GM12878 (cell line): ENCODE results near the gene IRF2. TPM values are rescaled to one million over a fixed set of nuclear protein-coding genes. Genes with fewer than 3 reads are reported as not detected.

Source experiments
- ATAC-seq: fragments of 200-7000 bp; cut with Tn5 transposase; 3 replicates; pipeline ENCODE4 v1.9.1; 2020; ENCODE audit warnings: mild to moderate bottlenecking, moderate library complexity
- BruUV-seq: library from RNA; stranded (reverse); fragments of 400-500 nt; replicated peaks from 2 replicates; lab custom pipeline; 2021; lab: Mats Ljungman, UMichigan
- CTCF ChIA-PET: fragments of 300-600 bp; sonication (Branson Sonifier 250); formaldehyde crosslinking; extraction: SDS; loops from one replicate; lab custom pipeline; 2021; ENCODE audit warnings: inconsistent platforms; lab: Yijun Ruan, JAX
- POLR2A ChIA-PET: fragments of 350-600 bp; formaldehyde crosslinking; extraction: SDS; loops from one replicate; lab custom pipeline; 2021; ENCODE audit warnings: inconsistent platforms; lab: Charles Lee
- RAD21 ChIA-PET: fragments of 300-600 bp; sonication (Branson Sonifier 250); formaldehyde crosslinking; loops from one replicate; lab custom pipeline; 2023; ENCODE audit warnings: antibody characterized with exemption; ENCODE audit not compliant: unreplicated experiment; lab: Charles Lee
- SMC1A ChIA-PET: fragments of 300-600 bp; sonication (Branson Sonifier 250); formaldehyde crosslinking; loops from one replicate; lab custom pipeline; 2023; ENCODE audit not compliant: unreplicated experiment, uncharacterized antibody; lab: Charles Lee
- DNase-seq: peaks from one replicate; pipeline ENCODE4 v3.0.0-alpha.2; 2011; ENCODE audit warnings: low read depth, low spot score
- FAIRE-seq: peaks from 3 replicates; lab custom pipeline; 2011; peaks lifted over from hg19 to GRCh38; lab: Jason Lieb, UNC
- H2AFZ ChIP-seq: 2 replicates; pipeline ENCODE4 v1.6.0; 2011; ENCODE audit warnings: low read depth, low read length, control low read depth; ENCODE audit not compliant: control insufficient read depth
- H3K27ac ChIP-seq: 2 replicates; pipeline ENCODE4 v1.5.1; 2011; ENCODE audit warnings: control low read depth; ENCODE audit not compliant: control insufficient read depth, insufficient read depth
- H3K27me3 ChIP-seq, 2 experiments: replicated peaks in 1 of 2; 2 replicates each; pipeline versions ENCODE4 v1.6.0 to v1.6.1; 2011; ENCODE audit warnings: low read length in 1 of 2; ENCODE audit not compliant: control insufficient read depth in 2 of 2, insufficient read depth in 2 of 2
- H3K36me3 ChIP-seq, 2 experiments: 2 replicates each; pipeline ENCODE4 v1.5.1; 2011; ENCODE audit warnings: low read length in 1 of 2; ENCODE audit not compliant: control insufficient read depth in 2 of 2, insufficient read depth in 2 of 2
- H3K4me1 ChIP-seq: 2 replicates; pipeline ENCODE4 v1.6.1; 2011; ENCODE audit warnings: mild to moderate bottlenecking, low read length, moderate library complexity, mixed read lengths; ENCODE audit not compliant: control insufficient read depth, insufficient read depth
- H3K4me2 ChIP-seq: 2 replicates; pipeline ENCODE4 v1.6.0; 2011; ENCODE audit warnings: control low read depth; ENCODE audit not compliant: control insufficient read depth, insufficient read depth
- H3K4me3 ChIP-seq: fragments of 200-600 bp; sonication (generic); 2 replicates; pipeline ENCODE4 v1.5.1; 2016
- H3K79me2 ChIP-seq: 2 replicates; pipeline ENCODE4 v1.6.0; 2011; ENCODE audit warnings: low read length; ENCODE audit not compliant: control insufficient read depth, insufficient read depth
- H3K9ac ChIP-seq: 2 replicates; pipeline ENCODE4 v1.8.0; 2011; ENCODE audit warnings: low read length, control low read depth, mixed read lengths; ENCODE audit not compliant: control insufficient read depth, insufficient read depth
- H3K9me3 ChIP-seq: replicated peaks from 3 replicates; pipeline ENCODE4 v1.5.1; 2011; ENCODE audit warnings: mild to moderate bottlenecking, low read length; ENCODE audit not compliant: control insufficient read depth, insufficient read depth
- H4K20me1 ChIP-seq: 2 replicates; pipeline ENCODE4 v1.6.0; 2011; ENCODE audit not compliant: control insufficient read depth, insufficient read depth
- CBFB ChIP-seq: IDR thresholded peaks from 2 replicates; pipeline ENCODE4 v1.6.1; 2016; ENCODE audit warnings: antibody characterized with exemption, low read depth
- ETV6 ChIP-seq, 2 experiments: fragments of 450-650 bp in 1 of 2; IDR thresholded peaks in 1 of 2; conservative IDR thresholded peaks in 1 of 2; 2 replicates each; pipeline ENCODE4 v1.6.1; 2014; ENCODE audit warnings: antibody characterized with exemption in 1 of 2, borderline replicate concordance in 1 of 2, low read depth in 1 of 2, mild to moderate bottlenecking in 1 of 2, moderate library complexity in 1 of 2
- FOS ChIP-seq: IDR thresholded peaks from 3 replicates; pipeline ENCODE4 v1.6.1; 2011; ENCODE audit warnings: borderline replicate concordance; ENCODE audit not compliant: insufficient read length; ENCODE audit errors: extremely low read depth
- JUNB ChIP-seq: IDR thresholded peaks from 2 replicates; pipeline ENCODE4 v1.6.1; 2016; ENCODE audit warnings: antibody characterized with exemption, mild to moderate bottlenecking
- KDM1A ChIP-seq: fragments of 200-600 bp; sonication (generic); IDR thresholded peaks from 2 replicates; pipeline ENCODE4 v1.6.1; 2016; ENCODE audit warnings: borderline replicate concordance
- MTA3 ChIP-seq: IDR thresholded peaks from 2 replicates; pipeline ENCODE4 v1.6.1; 2012; ENCODE audit warnings: low read length, inconsistent platforms, borderline replicate concordance
- MYB ChIP-seq: fragments of 150-350 bp; IDR thresholded peaks from 2 replicates; pipeline ENCODE4 v1.6.1; 2014; ENCODE audit warnings: mild to moderate bottlenecking, low read depth, low read length, borderline replicate concordance
- POLR2AphosphoS5 ChIP-seq: IDR thresholded peaks from 2 replicates; pipeline ENCODE4 v1.6.1; 2011; ENCODE audit warnings: mild to moderate bottlenecking, low read length, inconsistent platforms
- SP1 ChIP-seq: IDR thresholded peaks from one replicate; pipeline ENCODE4 v1.6.1; 2011; ENCODE audit warnings: low read depth, low read length
- TCF12 ChIP-seq: IDR thresholded peaks from 2 replicates; pipeline ENCODE4 v1.6.1; 2011; ENCODE audit warnings: low read depth, mild to moderate bottlenecking, low read length
- WRNIP1 ChIP-seq: IDR thresholded peaks from 2 replicates; pipeline ENCODE4 v1.6.1; 2011; ENCODE audit warnings: low read depth, low read length, improper control_type of control experiment, borderline replicate concordance
- ZBED1 ChIP-seq: IDR thresholded peaks from 2 replicates; pipeline ENCODE4 v1.6.1; 2016; ENCODE audit warnings: borderline replicate concordance
- ZNF384 ChIP-seq: IDR thresholded peaks from 2 replicates; pipeline ENCODE4 v1.6.1; 2012; ENCODE audit warnings: low read depth, mild to moderate bottlenecking, low read length, improper control_type of control experiment, borderline replicate concordance
- WGBS: methylation state at CpG from one replicate; pipeline ENCODE4 v1.1.6; 2016; ENCODE audit warnings: low lambda C conversion rate; ENCODE audit not compliant: insufficient replicate concordance, insufficient coverage; ENCODE audit errors: missing lambda C conversion rate; 5-methylcytosine and 5-hydroxymethylcytosine counted together
- in situ Hi-C: fragments of 300-500 bp; cut with MboI; formaldehyde crosslinking; loops from 9 replicates; pipeline ENCODE4 v1.14.3; 2018; ENCODE audit warnings: mixed read lengths
- intact Hi-C: fragments of 100-400 bp; cut with micrococcal nuclease; formaldehyde crosslinking; loops from one replicate; pipeline ENCODE4 v1.14.2; 2022; ENCODE audit not compliant: unreplicated experiment
- polyA plus RNA-seq, 11 experiments: library from polyadenylated mRNA; depleted of rRNA in 4 of 11; unstranded in 6 of 11; stranded (reverse) in 5 of 11; fragments of >200 nt; fragmentation: Nextera tagmentation in 4 of 11; fragmentation: Illumina TruSeq in 1 of 11; extraction: Ambion mirVana in 4 of 11; extraction: Trizol in 1 of 11; gene quantifications; 1 replicate in 1 of 11; 2 replicates in 10 of 11; pipeline versions ENCODE4 v1.2.1 to v1.2.3, GENCODE V29; 2011 to 2016; ENCODE audit warnings: inconsistent platforms in 2 of 11, missing spikeins in 2 of 11, low read depth in 1 of 11
- total RNA-seq, 4 experiments: library from RNA; depleted of rRNA in 3 of 4; stranded (reverse); fragments of >200 nt in 3 of 4; fragmentation: Illumina TruSeq in 1 of 4; extraction: Trizol in 1 of 4; gene quantifications; 2 replicates each; pipeline versions ENCODE4 v1.2.1 to v1.2.3, GENCODE V29; 2013 to 2021
- TF ChIP-seq, protein P1 (sequence below): fragments of 450-650 bp; IDR thresholded peaks from 2 replicates; pipeline ENCODE4 v1.6.1; 2016; ENCODE audit warnings: mild to moderate bottlenecking, moderate library complexity, borderline replicate concordance

The IRF2 gene
- total and polyA plus RNA-seq, 10 of the 15 experiments (the other 5 are each of a cell fraction or from before 2014, with no cell fraction given), result 45.1 to 99.3 (median 58.9) TPM

DNA sequence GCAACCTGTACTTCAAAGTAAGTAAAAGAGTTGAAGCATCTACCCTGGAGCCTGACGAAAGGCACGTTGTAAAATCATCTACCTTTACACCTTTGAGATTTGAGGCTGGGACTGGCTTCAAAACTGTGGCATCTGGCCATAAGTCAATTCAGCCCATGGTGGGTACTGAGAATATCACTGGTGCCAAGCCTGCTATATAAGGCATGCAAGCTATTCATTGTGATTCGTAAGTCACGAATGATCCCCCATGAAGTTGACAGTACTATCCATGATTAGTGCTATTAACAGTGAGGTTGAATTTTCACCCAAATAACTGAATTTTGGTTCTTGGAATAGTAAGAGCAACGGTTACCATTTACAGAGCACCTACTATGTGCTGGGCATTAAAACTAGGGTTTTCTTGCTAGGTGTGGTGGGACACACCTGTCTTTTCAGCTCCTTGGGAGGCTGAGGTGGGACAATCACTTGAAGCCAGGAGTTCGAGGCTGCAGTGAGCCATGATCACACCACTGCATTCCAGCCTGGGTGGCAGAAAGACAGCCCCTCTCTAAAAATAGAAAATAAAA lies 39.8 kb downstream of the IRF2 start:
- Histone ChIP-seq H3K27me3 (no peaks in the 10 kb centered on the region), H3K4me2 (no peak overlapping the region), H3K9me3 (no peaks in the 10 kb centered on the region), H3K4me3 (no peak overlapping the region), H2AFZ (no peak overlapping the region), H3K4me1 (no peaks in the 10 kb centered on the region)
- SMC1A ChIA-PET, result interaction anchor here (1.0 to 2.2 kb wide), 3 partner anchors 19 to 79 kb away, joined by 3 to 5 read pairs (median 4); no protein-coding TSS in a partner anchor
- POLR2A ChIA-PET, result no interaction called here
- TF ChIP-seq WRNIP1, result no peak
- no peak for TF ChIP-seq ETV6 (conservative IDR thresholded peaks at IDR 0.05 in 1 of 2, IDR thresholded peaks at IDR 0.05 in 1 of 2; ENCODE audit: borderline replicate concordance in 1 of 2, low read depth in 1 of 2)
- TF ChIP-seq, all 136 proteins: peak for 0
- no TSS peak for BruUV-seq
- peaks cover 77% of the 10 kb centered on the region for H3K79me2 ChIP-seq
- peaks cover 2% of the 10 kb centered on the region; the same call in 1 of the 2 replicates for H4K20me1 ChIP-seq
- in situ Hi-C loops (no loop called here), intact Hi-C loops (no loop called here)
- RAD21 ChIA-PET, result no interaction called here
- H3K36me3 ChIP-seq, result peaks cover 5 to 19% of the 10 kb centered on the region in 2 experiments
- FAIRE-seq, result no peak
- 92% methylated on average over 6 of the region's 6 CpGs for WGBS
- H3K27ac ChIP-seq, result no peak overlapping the region
- no peak overlapping the region for H3K9ac ChIP-seq
- CTCF ChIA-PET, result no interaction called here
- no peak for ATAC-seq
- no peak for DNase-seq

DNA sequence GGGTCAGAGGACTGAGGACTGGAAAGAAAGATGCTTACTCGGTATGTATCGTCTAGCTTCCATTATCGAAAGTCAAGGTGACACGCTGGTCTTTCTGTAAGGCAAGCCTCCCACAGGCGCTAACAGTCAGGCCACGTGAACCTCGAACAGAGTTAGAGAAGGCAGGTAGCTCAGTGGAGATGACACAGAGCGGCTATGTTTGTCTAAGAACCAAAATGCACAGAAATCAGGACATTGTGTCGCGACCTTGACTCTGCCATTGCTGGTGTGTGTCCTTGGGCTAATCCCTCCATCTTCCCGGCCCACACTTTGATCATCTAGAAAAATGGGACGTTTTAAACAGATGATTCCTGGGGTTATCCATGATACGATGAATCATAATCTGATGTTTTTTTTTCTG lies 40.3 kb downstream of the IRF2 start:
- peaks cover 73% of the 10 kb centered on the region for H3K79me2 ChIP-seq
- POLR2A ChIA-PET, result no interaction called here
- no peak overlapping the region for H3K4me3 ChIP-seq
- RAD21 ChIA-PET, result no interaction called here
- no peak for FAIRE-seq
- H3K9me3 ChIP-seq, result no peaks in the 10 kb centered on the region
- CTCF ChIA-PET, result no interaction called here
- BruUV-seq, result no TSS peak
- SMC1A ChIA-PET, result interaction anchor here (1.2 to 1.5 kb wide), 3 partner anchors 10 to 81 kb away, joined by 3 to 4 read pairs (median 3); no protein-coding TSS in a partner anchor
- no peak for TF ChIP-seq KDM1A
- no peak for TF ChIP-seq SP1
- no peak for TF ChIP-seq TCF12
- TF ChIP-seq POLR2AphosphoS5, result no peak
- TF ChIP-seq FOS, result no peak
- TF ChIP-seq, protein P1, sequence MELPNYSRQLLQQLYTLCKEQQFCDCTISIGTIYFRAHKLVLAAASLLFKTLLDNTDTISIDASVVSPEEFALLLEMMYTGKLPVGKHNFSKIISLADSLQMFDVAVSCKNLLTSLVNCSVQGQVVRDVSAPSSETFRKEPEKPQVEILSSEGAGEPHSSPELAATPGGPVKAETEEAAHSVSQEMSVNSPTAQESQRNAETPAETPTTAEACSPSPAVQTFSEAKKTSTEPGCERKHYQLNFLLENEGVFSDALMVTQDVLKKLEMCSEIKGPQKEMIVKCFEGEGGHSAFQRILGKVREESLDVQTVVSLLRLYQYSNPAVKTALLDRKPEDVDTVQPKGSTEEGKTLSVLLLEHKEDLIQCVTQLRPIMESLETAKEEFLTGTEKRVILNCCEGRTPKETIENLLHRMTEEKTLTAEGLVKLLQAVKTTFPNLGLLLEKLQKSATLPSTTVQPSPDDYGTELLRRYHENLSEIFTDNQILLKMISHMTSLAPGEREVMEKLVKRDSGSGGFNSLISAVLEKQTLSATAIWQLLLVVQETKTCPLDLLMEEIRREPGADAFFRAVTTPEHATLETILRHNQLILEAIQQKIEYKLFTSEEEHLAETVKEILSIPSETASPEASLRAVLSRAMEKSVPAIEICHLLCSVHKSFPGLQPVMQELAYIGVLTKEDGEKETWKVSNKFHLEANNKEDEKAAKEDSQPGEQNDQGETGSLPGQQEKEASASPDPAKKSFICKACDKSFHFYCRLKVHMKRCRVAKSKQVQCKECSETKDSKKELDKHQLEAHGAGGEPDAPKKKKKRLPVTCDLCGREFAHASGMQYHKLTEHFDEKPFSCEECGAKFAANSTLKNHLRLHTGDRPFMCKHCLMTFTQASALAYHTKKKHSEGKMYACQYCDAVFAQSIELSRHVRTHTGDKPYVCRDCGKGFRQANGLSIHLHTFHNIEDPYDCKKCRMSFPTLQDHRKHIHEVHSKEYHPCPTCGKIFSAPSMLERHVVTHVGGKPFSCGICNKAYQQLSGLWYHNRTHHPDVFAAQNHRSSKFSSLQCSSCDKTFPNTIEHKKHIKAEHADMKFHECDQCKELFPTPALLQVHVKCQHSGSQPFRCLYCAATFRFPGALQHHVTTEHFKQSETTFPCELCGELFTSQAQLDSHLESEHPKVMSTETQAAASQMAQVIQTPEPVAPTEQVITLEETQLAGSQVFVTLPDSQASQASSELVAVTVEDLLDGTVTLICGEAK, result no peak
- no peak for TF ChIP-seq ZBED1
- TF ChIP-seq MYB, result no peak
- no peak for TF ChIP-seq MTA3
- no peak for TF ChIP-seq ZNF384
- TF ChIP-seq CBFB, result no peak
- TF ChIP-seq JUNB, result no peak
- TF ChIP-seq, all 136 proteins: peak for 0
- H3K9ac ChIP-seq, result no peak overlapping the region
- H3K27ac ChIP-seq, result no peak overlapping the region
- WGBS, result 93% methylated on average over 13 of the region's 13 CpGs
- in situ Hi-C loops (no loop called here), intact Hi-C loops (no loop called here)
- DNase-seq (no peak), ATAC-seq (no peak)
- no peak overlapping the region for H3K4me2 ChIP-seq
- no peaks in the 10 kb centered on the region for H3K4me1 ChIP-seq
- peaks cover 2% of the 10 kb centered on the region; the same call in 1 of the 2 replicates for H4K20me1 ChIP-seq
- no peaks in the 10 kb centered on the region for H3K27me3 ChIP-seq
- H2AFZ ChIP-seq, result no peak overlapping the region
- H3K36me3 ChIP-seq, result peaks cover 7 to 19% of the 10 kb centered on the region in 2 experiments
